GM12878 (cell line): ENCODE measurements around the gene ZDHHC1. TPM values are rescaled to one million over a fixed set of nuclear protein-coding genes. Genes with fewer than 3 reads are reported as not detected.
A peak's percentile ranks its signal among the peaks of the same experiment; 100 is the strongest.

Experiments used
- ATAC-seq: fragments of 200-7000 bp; cut with Tn5 transposase; 3 replicates; pipeline ENCODE4 v1.9.1; 2020; ENCODE audit warnings: mild to moderate bottlenecking, moderate library complexity
- BruUV-seq: library from RNA; stranded (reverse); fragments of 400-500 nt; replicated peaks from 2 replicates; lab custom pipeline; 2021; lab: Mats Ljungman, UMichigan
- CTCF ChIA-PET: fragments of 300-600 bp; sonication (Branson Sonifier 250); formaldehyde crosslinking; extraction: SDS; loops from one replicate; lab custom pipeline; 2021; ENCODE audit warnings: inconsistent platforms; lab: Yijun Ruan, JAX
- POLR2A ChIA-PET: fragments of 350-600 bp; formaldehyde crosslinking; extraction: SDS; loops from one replicate; lab custom pipeline; 2021; ENCODE audit warnings: inconsistent platforms; lab: Charles Lee
- RAD21 ChIA-PET: fragments of 300-600 bp; sonication (Branson Sonifier 250); formaldehyde crosslinking; loops from one replicate; lab custom pipeline; 2023; ENCODE audit warnings: antibody characterized with exemption; ENCODE audit not compliant: unreplicated experiment; lab: Charles Lee
- SMC1A ChIA-PET: fragments of 300-600 bp; sonication (Branson Sonifier 250); formaldehyde crosslinking; loops from one replicate; lab custom pipeline; 2023; ENCODE audit not compliant: unreplicated experiment, uncharacterized antibody; lab: Charles Lee
- DNase-seq: peaks from one replicate; pipeline ENCODE4 v3.0.0-alpha.2; 2011; ENCODE audit warnings: low read depth, low spot score
- FAIRE-seq: peaks from 3 replicates; lab custom pipeline; 2011; peaks lifted over from hg19 to GRCh38; lab: Jason Lieb, UNC
- H2AFZ ChIP-seq: 2 replicates; pipeline ENCODE4 v1.6.0; 2011; ENCODE audit warnings: low read depth, low read length, control low read depth; ENCODE audit not compliant: control insufficient read depth
- H3K27ac ChIP-seq: 2 replicates; pipeline ENCODE4 v1.5.1; 2011; ENCODE audit warnings: control low read depth; ENCODE audit not compliant: control insufficient read depth, insufficient read depth
- H3K27me3 ChIP-seq, 2 experiments: replicated peaks in 1 of 2; 2 replicates each; pipeline versions ENCODE4 v1.6.0 to v1.6.1; 2011; ENCODE audit warnings: low read length in 1 of 2; ENCODE audit not compliant: control insufficient read depth in 2 of 2, insufficient read depth in 2 of 2
- H3K36me3 ChIP-seq, 2 experiments: 2 replicates each; pipeline ENCODE4 v1.5.1; 2011; ENCODE audit warnings: low read length in 1 of 2; ENCODE audit not compliant: control insufficient read depth in 2 of 2, insufficient read depth in 2 of 2
- H3K4me1 ChIP-seq: 2 replicates; pipeline ENCODE4 v1.6.1; 2011; ENCODE audit warnings: mild to moderate bottlenecking, low read length, moderate library complexity, mixed read lengths; ENCODE audit not compliant: control insufficient read depth, insufficient read depth
- H3K4me2 ChIP-seq: 2 replicates; pipeline ENCODE4 v1.6.0; 2011; ENCODE audit warnings: control low read depth; ENCODE audit not compliant: control insufficient read depth, insufficient read depth
- H3K4me3 ChIP-seq: fragments of 200-600 bp; sonication (generic); 2 replicates; pipeline ENCODE4 v1.5.1; 2016
- H3K79me2 ChIP-seq: 2 replicates; pipeline ENCODE4 v1.6.0; 2011; ENCODE audit warnings: low read length; ENCODE audit not compliant: control insufficient read depth, insufficient read depth
- H3K9ac ChIP-seq: 2 replicates; pipeline ENCODE4 v1.8.0; 2011; ENCODE audit warnings: low read length, control low read depth, mixed read lengths; ENCODE audit not compliant: control insufficient read depth, insufficient read depth
- H3K9me3 ChIP-seq: replicated peaks from 3 replicates; pipeline ENCODE4 v1.5.1; 2011; ENCODE audit warnings: mild to moderate bottlenecking, low read length; ENCODE audit not compliant: control insufficient read depth, insufficient read depth
- H4K20me1 ChIP-seq: 2 replicates; pipeline ENCODE4 v1.6.0; 2011; ENCODE audit not compliant: control insufficient read depth, insufficient read depth
- CTCF ChIP-seq, 3 experiments: IDR thresholded peaks in 2 of 3; conservative IDR thresholded peaks in 1 of 3; 2 replicates each; pipeline ENCODE4 v1.5.1; 2011; ENCODE audit warnings: low read depth in 3 of 3, low read length in 3 of 3, mild to moderate bottlenecking in 3 of 3, control low read depth in 2 of 3, moderate library complexity in 2 of 3, inconsistent platforms in 1 of 3, mixed read lengths in 1 of 3; ENCODE audit not compliant: control insufficient read depth in 2 of 3, insufficient read depth in 1 of 3; ENCODE audit errors: extremely low read depth in 1 of 3
- RAD21 ChIP-seq: IDR thresholded peaks from 2 replicates; pipeline ENCODE4 v1.6.1; 2011; ENCODE audit warnings: mild to moderate bottlenecking, low read depth, low read length, moderate library complexity; ENCODE audit not compliant: insufficient read depth
- SMC3 ChIP-seq: IDR thresholded peaks from 2 replicates; pipeline ENCODE4 v1.6.1; 2011; ENCODE audit warnings: low read length, improper control_type of control experiment, borderline replicate concordance
- WGBS: methylation state at CpG from one replicate; pipeline ENCODE4 v1.1.6; 2016; ENCODE audit warnings: low lambda C conversion rate; ENCODE audit not compliant: insufficient replicate concordance, insufficient coverage; ENCODE audit errors: missing lambda C conversion rate; 5-methylcytosine and 5-hydroxymethylcytosine counted together
- in situ Hi-C: fragments of 300-500 bp; cut with MboI; formaldehyde crosslinking; loops from 9 replicates; pipeline ENCODE4 v1.14.3; 2018; ENCODE audit warnings: mixed read lengths
- intact Hi-C: fragments of 100-400 bp; cut with micrococcal nuclease; formaldehyde crosslinking; loops from one replicate; pipeline ENCODE4 v1.14.2; 2022; ENCODE audit not compliant: unreplicated experiment
- polyA plus RNA-seq, 11 experiments: library from polyadenylated mRNA; depleted of rRNA in 4 of 11; unstranded in 6 of 11; stranded (reverse) in 5 of 11; fragments of >200 nt; fragmentation: Nextera tagmentation in 4 of 11; fragmentation: Illumina TruSeq in 1 of 11; extraction: Ambion mirVana in 4 of 11; extraction: Trizol in 1 of 11; gene quantifications; 1 replicate in 1 of 11; 2 replicates in 10 of 11; pipeline versions ENCODE4 v1.2.1 to v1.2.3, GENCODE V29; 2011 to 2016; ENCODE audit warnings: inconsistent platforms in 2 of 11, missing spikeins in 2 of 11, low read depth in 1 of 11
- total RNA-seq, 4 experiments: library from RNA; depleted of rRNA in 3 of 4; stranded (reverse); fragments of >200 nt in 3 of 4; fragmentation: Illumina TruSeq in 1 of 4; extraction: Trizol in 1 of 4; gene quantifications; 2 replicates each; pipeline versions ENCODE4 v1.2.1 to v1.2.3, GENCODE V29; 2013 to 2021

ZDHHC1 gene
- total and polyA plus RNA-seq, 10 of the 15 experiments (the other 5 are each of a cell fraction or from before 2014, with no cell fraction given): 0.07 to 1.2 (median 0.66) TPM; not detected in 2

GRCh38 chr16:67399218-67399733 is 17.0 kb downstream of the ZDHHC1 start (continued):
- peak; percentile 63 for TF ChIP-seq SMC3
- peak; percentile 67 to 80 (median 71) for TF ChIP-seq CTCF (IDR thresholded peaks at IDR 0.05 in 2 of 3, conservative IDR thresholded peaks at IDR 0.05 in 1 of 3; ENCODE audit: control insufficient read depth in 2 of 3, extremely low read depth in 1 of 3, insufficient read depth in 1 of 3, low read depth in 3 of 3, low read length in 3 of 3)

GRCh38 chr16:67398546-67399217 is 17.6 kb downstream of the ZDHHC1 start:
- SMC1A ChIA-PET: no interaction called here
- Histone ChIP-seq H3K4me2 (no peak overlapping the region), H3K27ac (no peak overlapping the region), H3K36me3 (no peaks in the 10 kb centered on the region), H4K20me1 (no peaks in the 10 kb centered on the region), H3K4me1 (no peaks in the 10 kb centered on the region), H3K4me3 (no peak overlapping the region), H2AFZ (no peak overlapping the region), H3K9ac (no peak overlapping the region), H3K27me3 (peaks cover 4 to 9% of the 10 kb centered on the region in 2 experiments)
- FAIRE-seq (no peak), DNase-seq (no peak), ATAC-seq (no peak)
- CTCF ChIA-PET: interaction anchor here (0.5 to 1.5 kb wide), 7 partner anchors 10 to 138 kb away, joined by 3 to 14 read pairs (median 4); no protein-coding TSS in a partner anchor
- 49% methylated on average over 19 of the region's 19 CpGs for WGBS
- in situ Hi-C loops (no loop called here), intact Hi-C loops (loop anchor here (5.0 kb wide), 1 partner anchor 121 kb away; the partner anchor contains the start of gene PLEKHG4)
- RAD21 ChIA-PET: interaction anchor here (1.0 to 2.2 kb wide), 3 partner anchors 113 to 152 kb away, joined by 3 to 19 read pairs (median 5); partner anchors contain the start of gene FHOD1
- TF ChIP-seq RAD21: no peak
- TF ChIP-seq, all 136 proteins: peak for 0
- Histone ChIP-seq H3K9me3 (no peaks in the 10 kb centered on the region), H3K79me2 (no peaks in the 10 kb centered on the region)
- POLR2A ChIA-PET: no interaction called here
- BruUV-seq: no TSS peak
